IMR-90 (cell line): ENCODE results near the gene TXNDC8. TPM values are rescaled to one million over a fixed set of nuclear protein-coding genes. Genes with fewer than 3 reads are reported as not detected.

Source experiments
- ATAC-seq: fragments of 200-7000 bp; cut with Tn5 transposase; 2 replicates; pipeline ENCODE4 v1.9.1; 2020; ENCODE audit warnings: low read depth, mild to moderate bottlenecking, moderate library complexity
- BruUV-seq: library from RNA; stranded (reverse); fragments of 400-500 nt; replicated peaks from 2 replicates; lab custom pipeline; 2021; lab: Mats Ljungman, UMichigan
- CTCF ChIA-PET: fragments of 300-600 bp; formaldehyde crosslinking; extraction: SDS; loops from one replicate; lab custom pipeline; 2021; ENCODE audit warnings: antibody characterized with exemption; lab: Yijun Ruan, JAX
- POLR2A ChIA-PET: fragments of 300-600 bp; sonication (Branson Sonifier 250); formaldehyde crosslinking; loops from one replicate; lab custom pipeline; 2022; ENCODE audit warnings: antibody characterized with exemption; ENCODE audit not compliant: unreplicated experiment; lab: Charles Lee
- DNase-seq: peaks from one replicate; pipeline ENCODE4 v3.0.0; 2013
- H2AFZ ChIP-seq: replicated peaks from 2 replicates; pipeline ENCODE3; 2013; ENCODE audit warnings: low read length, mild to moderate bottlenecking; ENCODE audit not compliant: poor library complexity
- H2AK5ac ChIP-seq: 2 replicates; pipeline ENCODE4 v1.6.1; 2013; ENCODE audit warnings: low read depth, low read length, inconsistent platforms
- H2AK9ac ChIP-seq: replicated peaks from 2 replicates; pipeline ENCODE3; 2013; ENCODE audit warnings: mild to moderate bottlenecking, low read depth, low read length, moderate library complexity; ENCODE audit not compliant: poor library complexity
- H2BK120ac ChIP-seq: 2 replicates; pipeline ENCODE4 v1.6.1; 2013; ENCODE audit warnings: low read depth, low read length, inconsistent platforms
- H2BK15ac ChIP-seq: 3 replicates; pipeline ENCODE4 v1.6.1; 2013; ENCODE audit warnings: low read depth, low read length, inconsistent platforms
- H2BK20ac ChIP-seq: 2 replicates; pipeline ENCODE4 v1.6.1; 2013; ENCODE audit warnings: low read depth, mild to moderate bottlenecking, inconsistent platforms, low read length, moderate library complexity
- H2BK5ac ChIP-seq: 2 replicates; pipeline ENCODE4 v1.6.1; 2013; ENCODE audit warnings: mild to moderate bottlenecking, low read depth, low read length, inconsistent platforms; ENCODE audit not compliant: poor library complexity, severe bottlenecking
- H3K14ac ChIP-seq: replicated peaks from 2 replicates; pipeline ENCODE4 v1.6.1; 2013; ENCODE audit warnings: low read depth, low read length, inconsistent platforms
- H3K18ac ChIP-seq: 2 replicates; pipeline ENCODE4 v1.6.1; 2013; ENCODE audit warnings: low read depth, low read length, control low read depth
- H3K23ac ChIP-seq: 2 replicates; pipeline ENCODE4 v1.6.1; 2013; ENCODE audit warnings: low read depth, low read length, inconsistent platforms
- H3K27ac ChIP-seq: 2 replicates; pipeline ENCODE4 v1.5.1; 2013; ENCODE audit warnings: mild to moderate bottlenecking, control low read depth, low read length; ENCODE audit not compliant: insufficient read depth
- H3K27me3 ChIP-seq: 2 replicates; pipeline ENCODE4 v1.6.1; 2013; ENCODE audit warnings: low read length; ENCODE audit not compliant: control insufficient read depth, insufficient read depth
- H3K36me3 ChIP-seq: 2 replicates; pipeline ENCODE4 v1.6.1; 2013; ENCODE audit warnings: low read length, mixed read lengths; ENCODE audit not compliant: control insufficient read depth, insufficient read depth
- H3K4ac ChIP-seq: 2 replicates; pipeline ENCODE4 v1.6.1; 2013; ENCODE audit warnings: low read depth, low read length, inconsistent platforms
- H3K4me1 ChIP-seq: 2 replicates; pipeline ENCODE4 v1.6.1; 2013; ENCODE audit warnings: low read length, mixed read lengths; ENCODE audit not compliant: control insufficient read depth, insufficient read depth
- H3K4me2 ChIP-seq: 2 replicates; pipeline ENCODE4 v1.6.1; 2013; ENCODE audit warnings: low read depth, mild to moderate bottlenecking, control low read depth, low read length, moderate library complexity
- H3K4me3 ChIP-seq: 2 replicates; pipeline ENCODE4 v1.5.1; 2013; ENCODE audit warnings: low read depth, mild to moderate bottlenecking, control low read depth, low read length, moderate library complexity; ENCODE audit not compliant: insufficient read depth
- H3K56ac ChIP-seq: 2 replicates; pipeline ENCODE4 v1.6.1; 2013; ENCODE audit warnings: low read length, inconsistent platforms; ENCODE audit not compliant: insufficient read depth; ENCODE audit errors: extremely low read depth
- H3K79me1 ChIP-seq, 2 experiments: 2 replicates each; pipeline ENCODE4 v1.6.1; 2013; ENCODE audit warnings: low read length in 2 of 2, inconsistent platforms in 1 of 2, low read depth in 1 of 2
- H3K9ac ChIP-seq: 2 replicates; pipeline ENCODE4 v1.6.1; 2013; ENCODE audit warnings: low read depth, low read length, control low read depth
- H3K9me1 ChIP-seq: 2 replicates; pipeline ENCODE4 v1.6.1; 2013; ENCODE audit warnings: low read length, inconsistent platforms; ENCODE audit not compliant: insufficient read depth
- H3K9me3 ChIP-seq: 2 replicates; pipeline ENCODE4 v1.6.1; 2013; ENCODE audit warnings: low read length; ENCODE audit not compliant: control insufficient read depth, insufficient read depth
- H4K20me1 ChIP-seq: 2 replicates; pipeline ENCODE4 v1.6.1; 2013; ENCODE audit warnings: low read length, inconsistent platforms; ENCODE audit not compliant: insufficient read depth
- H4K5ac ChIP-seq: 2 replicates; pipeline ENCODE4 v1.6.1; 2013; ENCODE audit warnings: mild to moderate bottlenecking, low read depth, low read length, control low read depth
- H4K8ac ChIP-seq, 2 experiments: 2 replicates each; pipeline ENCODE4 v1.6.1; 2013; ENCODE audit warnings: low read depth in 2 of 2, low read length in 2 of 2, control low read depth in 1 of 2, inconsistent platforms in 1 of 2
- H4K91ac ChIP-seq: 2 replicates; pipeline ENCODE4 v1.6.1; 2013; ENCODE audit warnings: low read depth, low read length, inconsistent platforms; ENCODE audit not compliant: insufficient read depth
- CTCF ChIP-seq: conservative IDR thresholded peaks from 2 replicates; pipeline ENCODE4 v1.5.1; 2012; ENCODE audit warnings: mild to moderate bottlenecking, low read depth, low read length, improper control_type of control experiment
- WGBS, 2 experiments: methylation state at CpG; one replicate each; pipeline versions ENCODE4 v1.1.5 to v1.1.7; 2013; ENCODE audit warnings: missing lambda C conversion rate in 2 of 2; ENCODE audit not compliant: insufficient read length in 1 of 2; ENCODE audit errors: extremely low coverage in 2 of 2; 5-methylcytosine and 5-hydroxymethylcytosine counted together
- dilution Hi-C: fragments of 300-500 bp; cut with HindIII; formaldehyde crosslinking; loops from one replicate; pipeline ENCODE4 v1.14.3; 2018; ENCODE audit warnings: low sequenced_read_pairs; ENCODE audit not compliant: unreplicated experiment
- in situ Hi-C: fragments of 300-500 bp; cut with MboI; formaldehyde crosslinking; loops from 3 replicates; pipeline ENCODE4 v1.14.3; 2019; ENCODE audit warnings: low sequenced_read_pairs, inconsistent platforms, mixed read lengths
- intact Hi-C: fragments of 100-400 bp; cut with micrococcal nuclease; formaldehyde crosslinking; loops from 2 replicates; pipeline ENCODE4 v1.10.0; 2022
- polyA plus RNA-seq, 3 experiments: library from polyadenylated mRNA; depleted of rRNA; stranded (reverse); fragments of >200 nt; gene quantifications; 2 replicates each; pipeline ENCODE4 v1.2.3, GENCODE V29; 2012; ENCODE audit warnings: low replicate concordance in 1 of 3
- total RNA-seq: library from RNA; depleted of rRNA; stranded (reverse); fragments of >200 nt; gene quantifications from 2 replicates; pipeline ENCODE4 v1.2.3, GENCODE V29; 2012

The TXNDC8 gene
- total and polyA plus RNA-seq, 2 of the 4 experiments (the other 2 are of a cell fraction): not detected

- POLR2A ChIA-PET: no interaction called here
- intact Hi-C loops: no loop called here
- TF ChIP-seq CTCF: no peak
Measured at GRCh38 chr9:110270211-110270995, 67.3 kb downstream of the TXNDC8 start.

More at GRCh38 chr9:110270211-110270995, 67.3 kb downstream of the TXNDC8 start:
- H3K18ac ChIP-seq: no peak overlapping the region
- no peaks in the 10 kb centered on the region; the same call in 1 of the 2 replicates for H3K27me3 ChIP-seq
- no peak overlapping the region for H2AK5ac ChIP-seq
- no peaks in the 10 kb centered on the region for H3K9me1 ChIP-seq
- no peak overlapping the region for H3K23ac ChIP-seq
- H3K9me3 ChIP-seq: no peaks in the 10 kb centered on the region
- CTCF ChIA-PET: no interaction called here
- no peak overlapping the region for H3K4me3 ChIP-seq
- no CpG with 5 or more reads among the region's 3 CpGs for WGBS, 2 experiments
- H3K56ac ChIP-seq: no peak overlapping the region
- H4K8ac ChIP-seq: no peak overlapping the region
- no peak overlapping the region for H2AK9ac ChIP-seq
- no peak overlapping the region for H3K4ac ChIP-seq
- H2AFZ ChIP-seq: no peak overlapping the region
- no peak overlapping the region for H4K91ac ChIP-seq
- in situ Hi-C loops: no loop called here
- no peaks in the 10 kb centered on the region for H3K4me1 ChIP-seq
- no peak overlapping the region for H2BK120ac ChIP-seq
- no peak overlapping the region for H3K27ac ChIP-seq
- no TSS peak for BruUV-seq
- no peak overlapping the region for H3K4me2 ChIP-seq
- no peak overlapping the region for H3K14ac ChIP-seq
- no peak overlapping the region for H2BK5ac ChIP-seq
- no peak overlapping the region for H4K5ac ChIP-seq
- no peaks in the 10 kb centered on the region for H3K36me3 ChIP-seq
- no peaks in the 10 kb centered on the region for H3K79me1 ChIP-seq
- no peak overlapping the region for H2BK20ac ChIP-seq
- dilution Hi-C loops: no loop called here
- no peak overlapping the region for H3K9ac ChIP-seq
- no peaks in the 10 kb centered on the region for H4K20me1 ChIP-seq
- DNase-seq: no peak
- H2BK15ac ChIP-seq: no peak overlapping the region
- ATAC-seq: no peak
